Measurements from ENCODE around the gene SCAMP3. TPM values are rescaled to one million over a fixed set of nuclear protein-coding genes. Genes with fewer than 3 reads are reported as not detected.
"Not testable (repeated sequence)": the region's sequence is repeated elsewhere in the genome, so short reads cannot be mapped to it uniquely, and the experiment has no call there.

Gene SCAMP3
- total RNA-seq, 1 experiment from 2014 or later, result 64.2 TPM

GRCh38 chr1:155231302-155231701, 30.9 kb downstream of the SCAMP3 start:
- H3K79me2 ChIP-seq (ENCODE audit: insufficient read depth, low read length); H3K4me2 ChIP-seq (ENCODE audit: low read length); ATAC-seq; POLR2A ChIA-PET; H3K36me3 ChIP-seq (ENCODE audit: control insufficient read depth in 1 of 2, insufficient read depth in 2 of 2, low read length in 2 of 2); H3K27me3 ChIP-seq (ENCODE audit: insufficient read depth, low read length); RAD21 ChIA-PET (ENCODE audit: low non-redundant PET in 1 of 2, low total read pairs in 2 of 2, uncharacterized antibody in 2 of 2, unreplicated experiment in 2 of 2); H3K9ac ChIP-seq (ENCODE audit: low read length); DNase-seq (ENCODE audit: low read depth, low spot score); H3K27ac ChIP-seq (ENCODE audit: low read depth, low read length); H3K9me2 ChIP-seq (ENCODE audit: insufficient read depth); CTCF ChIA-PET; BruUV-seq (replicated peaks); H3K9me3 ChIP-seq (ENCODE audit: control insufficient read depth in 1 of 2, insufficient read depth in 1 of 2, low read depth in 1 of 2, low read length in 2 of 2); H2AFZ ChIP-seq (ENCODE audit: low read depth, low read length, poor library complexity, severe bottlenecking); H4K20me1 ChIP-seq (ENCODE audit: insufficient read depth); intact Hi-C loops (cut with micrococcal nuclease); H3K4me3 ChIP-seq (replicated peaks in 1 of 2; ENCODE audit: low read depth in 1 of 2, low read length in 2 of 2): not testable (repeated sequence)
- TF ChIP-seq ZFX (IDR thresholded peaks at IDR 0.05), result 0 out of 2 replicates have a peak, but pooled peaks have one; percentile 13
- H3K4me1 ChIP-seq (ENCODE audit: control insufficient read depth in 1 of 2, insufficient read depth in 2 of 2, low read length in 2 of 2), result peaks cover 8 to 17% of the 10 kb centered on the region in 2 experiments

- Histone ChIP-seq H3K36me3 (ENCODE audit: control insufficient read depth in 1 of 2, insufficient read depth in 2 of 2, low read length in 2 of 2) (no peaks in the 10 kb centered on the region), H3K9me3 (ENCODE audit: control insufficient read depth in 1 of 2, insufficient read depth in 1 of 2, low read depth in 1 of 2, low read length in 2 of 2) (no peaks in the 10 kb centered on the region), H3K27me3 (ENCODE audit: insufficient read depth, low read length) (no peaks in the 10 kb centered on the region), H3K79me2 (ENCODE audit: insufficient read depth, low read length) (peaks cover 11% of the 10 kb centered on the region), H4K20me1 (ENCODE audit: insufficient read depth) (no peaks in the 10 kb centered on the region), H3K27ac (ENCODE audit: low read depth, low read length) (peak overlapping the region; percentile 62), H3K9ac (ENCODE audit: low read length) (peak overlapping the region; percentile 78), H3K9me2 (ENCODE audit: insufficient read depth) (no peaks in the 10 kb centered on the region), H3K4me3 (replicated peaks in 1 of 2; ENCODE audit: low read depth in 1 of 2, low read length in 2 of 2) (peak overlapping the region; percentile 29 to 69), H3K4me2 (ENCODE audit: low read length) (peak overlapping the region; percentile 88), H3K4me1 (ENCODE audit: control insufficient read depth in 1 of 2, insufficient read depth in 2 of 2, low read length in 2 of 2) (peaks cover 17 to 43% of the 10 kb centered on the region in 2 experiments), H2AFZ (ENCODE audit: low read depth, low read length, poor library complexity, severe bottlenecking) (no peak overlapping the region)
- ChIA-PET RAD21 (ENCODE audit: low non-redundant PET in 1 of 2, low total read pairs in 2 of 2, uncharacterized antibody in 2 of 2, unreplicated experiment in 2 of 2) (no interaction called here), CTCF (interaction anchor here (1.3 kb wide), 1 partner anchor 24 kb away, joined by 3 read pairs; no protein-coding TSS in a partner anchor), POLR2A (interaction anchor here (1.9 kb wide), 1 partner anchor 16 kb away, joined by 7 read pairs; no protein-coding TSS in a partner anchor)
- no peak for ATAC-seq
- BruUV-seq (replicated peaks), result TSS peak; percentile 93
- intact Hi-C loops (cut with micrococcal nuclease), result no loop called here
- DNase-seq (ENCODE audit: low read depth, low spot score), result no peak
- no peak for TF ChIP-seq EZH2 (IDR thresholded peaks at IDR 0.05)
- no peak for TF ChIP-seq FOSL1 (IDR thresholded peaks at IDR 0.05; ENCODE audit: low read depth)
- TF ChIP-seq SIN3A (IDR thresholded peaks at IDR 0.05; ENCODE audit: low read depth), result no peak
- no peak for TF ChIP-seq REST (IDR thresholded peaks at IDR 0.05; ENCODE audit: low read depth)
- no peak for TF ChIP-seq ZFX (IDR thresholded peaks at IDR 0.05)
- no peak for TF ChIP-seq TCF7L2 (IDR thresholded peaks at IDR 0.05; ENCODE audit: borderline replicate concordance, extremely low read depth, insufficient read depth, insufficient read length)
- no peak for TF ChIP-seq ZNF274 (IDR thresholded peaks at IDR 0.05; ENCODE audit: low read depth, low read length)
- no peak for TF ChIP-seq ZBTB33 (IDR thresholded peaks at IDR 0.05; ENCODE audit: extremely low read depth, insufficient replicate concordance, low read length)
- TF ChIP-seq CTCF (IDR thresholded peaks at IDR 0.05 in 2 of 3, conservative IDR thresholded peaks at IDR 0.05 in 1 of 3; ENCODE audit: borderline replicate concordance in 1 of 3, insufficient read depth in 1 of 3, low read depth in 2 of 3, low read length in 2 of 3), result no peak
- TF ChIP-seq CBX3 (IDR thresholded peaks at IDR 0.05; ENCODE audit: low read depth), result no peak
- no peak for TF ChIP-seq SRF (IDR thresholded peaks at IDR 0.05; ENCODE audit: low read depth)
- no peak for TF ChIP-seq ATF3 (IDR thresholded peaks at IDR 0.05)
- TF ChIP-seq JUND (IDR thresholded peaks at IDR 0.05), result no peak
Measured at GRCh38 chr1:155228096-155228427, 34.1 kb downstream of the SCAMP3 start.
